ENCODE data around the gene CORIN. TPM values are rescaled to one million over a fixed set of nuclear protein-coding genes. Genes with fewer than 3 reads are reported as not detected.
"Not testable (repeated sequence)": the region's sequence is repeated elsewhere in the genome, so short reads cannot be mapped to it uniquely, and the experiment has no call there.

CORIN gene
- total and polyA plus RNA-seq, 4 donors: 0.15 to 9.1 (median 1.0) TPM

DNA sequence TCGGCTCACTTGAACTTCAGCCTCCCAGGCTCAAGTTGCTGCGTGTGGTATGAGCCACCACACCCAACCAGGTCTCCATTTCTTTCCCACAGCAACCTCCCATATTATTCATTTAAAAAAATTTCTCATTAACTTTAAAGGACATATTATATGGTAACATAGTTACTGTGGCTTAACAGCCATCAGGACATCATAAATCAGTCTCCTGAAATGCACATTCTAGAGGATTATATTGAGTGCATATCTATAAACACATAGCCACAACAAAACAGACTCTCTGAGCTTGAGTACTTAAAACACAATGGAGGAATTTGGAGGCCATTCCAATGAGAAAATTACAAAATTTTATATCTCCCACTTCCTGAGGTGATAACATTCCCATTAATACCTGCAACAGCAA lies 61.5 kb downstream of the CORIN start:
- no peak for DNase-seq
- no peak overlapping the region for H3K9ac ChIP-seq (ENCODE audit: insufficient read depth in 1 of 2, low read length in 2 of 2)
- 89 to 90% methylated on average over 2 of the region's 2 CpGs for WGBS, 2 donors
- H3K27ac ChIP-seq (ENCODE audit: low read depth in 1 of 2, low read length in 1 of 2): no peak overlapping the region
- H3K4me1 ChIP-seq (ENCODE audit: control insufficient read depth in 5 of 5, insufficient read depth in 5 of 5, low read length in 5 of 5): no peaks in the 10 kb centered on the region
- TF ChIP-seq, protein P1, sequence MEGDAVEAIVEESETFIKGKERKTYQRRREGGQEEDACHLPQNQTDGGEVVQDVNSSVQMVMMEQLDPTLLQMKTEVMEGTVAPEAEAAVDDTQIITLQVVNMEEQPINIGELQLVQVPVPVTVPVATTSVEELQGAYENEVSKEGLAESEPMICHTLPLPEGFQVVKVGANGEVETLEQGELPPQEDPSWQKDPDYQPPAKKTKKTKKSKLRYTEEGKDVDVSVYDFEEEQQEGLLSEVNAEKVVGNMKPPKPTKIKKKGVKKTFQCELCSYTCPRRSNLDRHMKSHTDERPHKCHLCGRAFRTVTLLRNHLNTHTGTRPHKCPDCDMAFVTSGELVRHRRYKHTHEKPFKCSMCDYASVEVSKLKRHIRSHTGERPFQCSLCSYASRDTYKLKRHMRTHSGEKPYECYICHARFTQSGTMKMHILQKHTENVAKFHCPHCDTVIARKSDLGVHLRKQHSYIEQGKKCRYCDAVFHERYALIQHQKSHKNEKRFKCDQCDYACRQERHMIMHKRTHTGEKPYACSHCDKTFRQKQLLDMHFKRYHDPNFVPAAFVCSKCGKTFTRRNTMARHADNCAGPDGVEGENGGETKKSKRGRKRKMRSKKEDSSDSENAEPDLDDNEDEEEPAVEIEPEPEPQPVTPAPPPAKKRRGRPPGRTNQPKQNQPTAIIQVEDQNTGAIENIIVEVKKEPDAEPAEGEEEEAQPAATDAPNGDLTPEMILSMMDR (IDR thresholded peaks at IDR 0.05; ENCODE audit: control extremely low read depth, extremely low read depth): no peak
- no peaks in the 10 kb centered on the region for H3K27me3 ChIP-seq (ENCODE audit: control insufficient read depth in 3 of 3, insufficient read depth in 3 of 3, low read length in 2 of 3)
- H3K9me3 ChIP-seq (ENCODE audit: control insufficient read depth in 4 of 4, insufficient read depth in 3 of 4, low read length in 3 of 4): peaks cover 0 to 2% (median 0%) of the 10 kb centered on the region in 4 donors
- H3K4me3 ChIP-seq: no peak overlapping the region
- ATAC-seq (ENCODE audit: insufficient read depth, low FRiP score): no peak
- no peaks in the 10 kb centered on the region for H3K36me3 ChIP-seq (ENCODE audit: control insufficient read depth in 4 of 4, insufficient read depth in 4 of 4, low read length in 4 of 4)

DNA sequence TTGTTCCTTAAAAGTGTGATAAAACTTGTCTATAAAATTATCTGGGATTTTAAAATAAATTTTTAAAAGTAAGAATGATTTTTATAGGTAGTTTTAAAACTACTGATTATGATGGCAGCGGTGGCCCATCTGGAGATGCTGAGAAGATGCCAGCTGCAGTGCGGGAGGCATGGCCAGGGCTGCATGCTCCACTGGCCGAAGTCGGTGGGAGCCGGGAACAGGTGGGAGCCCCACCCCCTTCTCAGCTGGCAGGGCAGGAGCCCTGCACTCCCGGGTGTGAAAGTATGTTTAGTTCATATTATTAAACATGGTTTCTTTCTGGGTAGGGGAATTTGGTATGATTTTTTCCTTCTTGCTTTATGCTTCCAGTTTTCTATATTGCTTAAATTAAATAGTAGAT lies 63.8 kb downstream of the CORIN start:
- TF ChIP-seq, protein P1 (IDR thresholded peaks at IDR 0.05; ENCODE audit: control extremely low read depth, extremely low read depth): no peak
- Histone ChIP-seq H3K36me3 (ENCODE audit: control insufficient read depth in 4 of 4, insufficient read depth in 4 of 4, low read length in 4 of 4) (no peaks in the 10 kb centered on the region), H3K27ac (ENCODE audit: low read depth in 1 of 2, low read length in 1 of 2) (no peak overlapping the region), H3K9me3 (ENCODE audit: control insufficient read depth in 4 of 4, insufficient read depth in 3 of 4, low read length in 3 of 4) (peaks cover 0 to 2% (median 0%) of the 10 kb centered on the region in 4 donors), H3K4me3 (no peak overlapping the region), H3K27me3 (ENCODE audit: control insufficient read depth in 3 of 3, insufficient read depth in 3 of 3, low read length in 2 of 3) (no peaks in the 10 kb centered on the region), H3K9ac (ENCODE audit: insufficient read depth in 1 of 2, low read length in 2 of 2) (no peak overlapping the region), H3K4me1 (ENCODE audit: control insufficient read depth in 5 of 5, insufficient read depth in 5 of 5, low read length in 5 of 5) (no peaks in the 10 kb centered on the region)
- DNase-seq (no peak), ATAC-seq (ENCODE audit: insufficient read depth, low FRiP score) (no peak)
- 63 to 78% methylated on average over 6 of the region's 6 CpGs for WGBS, 2 donors

GRCh38 chr4:47771020-47771419 lies 66.8 kb downstream of the CORIN start:
- H3K36me3 ChIP-seq (ENCODE audit: control insufficient read depth in 4 of 4, insufficient read depth in 4 of 4, low read length in 4 of 4): no peaks in the 10 kb centered on the region
- TF ChIP-seq, protein P1 (IDR thresholded peaks at IDR 0.05; ENCODE audit: control extremely low read depth, extremely low read depth): no peak
- no peak overlapping the region for H3K4me3 ChIP-seq
- H3K27ac ChIP-seq (ENCODE audit: low read depth in 1 of 2, low read length in 1 of 2): no peak overlapping the region
- 95 to 100% methylated on average over 1 of the region's 1 CpG for WGBS, 2 donors
- H3K9ac ChIP-seq (ENCODE audit: insufficient read depth in 1 of 2, low read length in 2 of 2): no peak overlapping the region
- H3K4me1 ChIP-seq (ENCODE audit: control insufficient read depth in 5 of 5, insufficient read depth in 5 of 5, low read length in 5 of 5): peaks cover 0 to 3% (median 0%) of the 10 kb centered on the region in 5 donors
- H3K27me3 ChIP-seq (ENCODE audit: control insufficient read depth in 3 of 3, insufficient read depth in 3 of 3, low read length in 2 of 3): no peaks in the 10 kb centered on the region
- DNase-seq: no peak
- H3K9me3 ChIP-seq (ENCODE audit: control insufficient read depth in 4 of 4, insufficient read depth in 3 of 4, low read length in 3 of 4): peaks cover 0 to 2% (median 0%) of the 10 kb centered on the region in 4 donors
- no peak for ATAC-seq (ENCODE audit: insufficient read depth, low FRiP score)

GRCh38 chr4:47767956-47768355 lies 69.9 kb downstream of the CORIN start:
- H3K4me3 ChIP-seq; H3K9me3 ChIP-seq (ENCODE audit: control insufficient read depth in 4 of 4, insufficient read depth in 3 of 4, low read length in 3 of 4); H3K27me3 ChIP-seq (ENCODE audit: control insufficient read depth in 3 of 3, insufficient read depth in 3 of 3, low read length in 2 of 3); H3K36me3 ChIP-seq (ENCODE audit: control insufficient read depth in 4 of 4, insufficient read depth in 4 of 4, low read length in 4 of 4); ATAC-seq (ENCODE audit: insufficient read depth, low FRiP score); H3K27ac ChIP-seq (ENCODE audit: low read depth in 1 of 2, low read length in 1 of 2); H3K4me1 ChIP-seq (ENCODE audit: control insufficient read depth in 5 of 5, insufficient read depth in 5 of 5, low read length in 5 of 5); DNase-seq; H3K9ac ChIP-seq (ENCODE audit: insufficient read depth in 1 of 2, low read length in 2 of 2): not testable (repeated sequence)
- 91 to 92% methylated on average over 7 of the region's 7 CpGs for WGBS, 2 donors

Measured in lung (tissue), 12 donors.